ENCODE data around the gene SUGP2. TPM values are rescaled to one million over a fixed set of nuclear protein-coding genes. Genes with fewer than 3 reads are reported as not detected.

Gene SUGP2
- total RNA-seq, 6 experiments from 2014 or later: 17.4 to 36.4 (median 30.0) TPM

DNA sequence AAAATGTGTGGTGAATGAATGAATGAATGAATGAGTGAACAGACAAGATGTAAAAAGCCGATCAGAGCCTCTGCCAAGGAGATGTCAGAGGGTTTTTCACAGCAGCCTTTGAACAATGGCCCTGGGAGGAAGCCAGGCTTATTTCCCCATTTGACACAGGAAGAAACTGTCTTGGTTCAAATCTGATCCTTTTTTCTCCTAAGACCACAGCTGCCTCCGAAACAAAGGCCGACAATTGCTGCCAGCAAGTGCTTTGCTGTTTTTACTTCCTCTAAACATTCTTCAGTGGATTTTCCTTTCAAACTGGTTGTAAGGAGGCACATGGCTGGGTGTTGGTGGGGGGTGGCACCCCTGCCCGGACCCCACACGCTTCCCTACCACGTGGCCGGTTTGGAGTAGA, 48.1 kb downstream of the SUGP2 start:
- DNase-seq (no peak), ATAC-seq (peak; percentile 25 to 63 (median 54))
- WGBS (ENCODE audit: insufficient coverage, low coverage, low lambda C conversion rate, missing lambda C conversion rate): 35% methylated on average over 7 of the region's 7 CpGs
- Histone ChIP-seq H3K36me3 (no peaks in the 10 kb centered on the region), H3K4me3 (no peak overlapping the region), H3K9me3 (no peaks in the 10 kb centered on the region), H3K4me1 (peaks cover 0 to 5% (median 0%) of the 10 kb centered on the region in 4 donors), H3K27me3 (no peaks in the 10 kb centered on the region), H3K27ac (peak overlapping the region in 1 of 3 donors; percentile 33)
- intact Hi-C loops (cut with DNase I): no loop called here
- TF ChIP-seq POLR2A (IDR thresholded peaks at IDR 0.05): no peak
- TF ChIP-seq, protein P1, sequence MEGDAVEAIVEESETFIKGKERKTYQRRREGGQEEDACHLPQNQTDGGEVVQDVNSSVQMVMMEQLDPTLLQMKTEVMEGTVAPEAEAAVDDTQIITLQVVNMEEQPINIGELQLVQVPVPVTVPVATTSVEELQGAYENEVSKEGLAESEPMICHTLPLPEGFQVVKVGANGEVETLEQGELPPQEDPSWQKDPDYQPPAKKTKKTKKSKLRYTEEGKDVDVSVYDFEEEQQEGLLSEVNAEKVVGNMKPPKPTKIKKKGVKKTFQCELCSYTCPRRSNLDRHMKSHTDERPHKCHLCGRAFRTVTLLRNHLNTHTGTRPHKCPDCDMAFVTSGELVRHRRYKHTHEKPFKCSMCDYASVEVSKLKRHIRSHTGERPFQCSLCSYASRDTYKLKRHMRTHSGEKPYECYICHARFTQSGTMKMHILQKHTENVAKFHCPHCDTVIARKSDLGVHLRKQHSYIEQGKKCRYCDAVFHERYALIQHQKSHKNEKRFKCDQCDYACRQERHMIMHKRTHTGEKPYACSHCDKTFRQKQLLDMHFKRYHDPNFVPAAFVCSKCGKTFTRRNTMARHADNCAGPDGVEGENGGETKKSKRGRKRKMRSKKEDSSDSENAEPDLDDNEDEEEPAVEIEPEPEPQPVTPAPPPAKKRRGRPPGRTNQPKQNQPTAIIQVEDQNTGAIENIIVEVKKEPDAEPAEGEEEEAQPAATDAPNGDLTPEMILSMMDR (IDR thresholded peaks at IDR 0.05): no peak

DNA sequence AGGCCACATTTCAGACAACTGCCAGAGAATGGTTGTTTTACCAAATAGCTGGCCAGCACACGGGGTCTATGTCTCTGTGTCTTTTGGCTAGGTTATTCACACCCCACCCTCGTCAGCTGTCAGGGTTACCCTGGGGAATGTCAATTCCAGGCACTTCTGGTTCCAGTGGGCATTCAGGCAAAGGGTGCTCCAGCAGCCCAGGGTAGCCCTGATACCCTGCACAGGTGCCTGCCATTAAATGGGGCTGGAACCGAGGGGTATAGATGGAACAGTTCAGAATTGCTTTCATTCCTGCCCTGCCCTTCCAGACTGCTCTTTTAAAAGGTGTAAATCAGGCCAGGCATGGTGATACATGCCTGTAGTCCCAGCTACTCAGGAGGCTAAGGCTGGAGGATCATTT, 49.1 kb downstream of the SUGP2 start:
- Histone ChIP-seq H3K9me3 (no peaks in the 10 kb centered on the region), H3K4me1 (peaks cover 0 to 5% (median 0%) of the 10 kb centered on the region in 4 donors), H3K27ac (no peak overlapping the region), H3K36me3 (no peaks in the 10 kb centered on the region), H3K27me3 (no peaks in the 10 kb centered on the region), H3K4me3 (no peak overlapping the region)
- DNase-seq (no peak), ATAC-seq (no peak)
- TF ChIP-seq, protein P1 (IDR thresholded peaks at IDR 0.05): no peak
- TF ChIP-seq POLR2A (IDR thresholded peaks at IDR 0.05): no peak
- intact Hi-C loops (cut with DNase I): no loop called here
- whole genome bisulfite sequencing (ENCODE audit: insufficient coverage, low coverage, low lambda C conversion rate, missing lambda C conversion rate): 50% methylated on average over 1 of the region's 3 CpGs

DNA sequence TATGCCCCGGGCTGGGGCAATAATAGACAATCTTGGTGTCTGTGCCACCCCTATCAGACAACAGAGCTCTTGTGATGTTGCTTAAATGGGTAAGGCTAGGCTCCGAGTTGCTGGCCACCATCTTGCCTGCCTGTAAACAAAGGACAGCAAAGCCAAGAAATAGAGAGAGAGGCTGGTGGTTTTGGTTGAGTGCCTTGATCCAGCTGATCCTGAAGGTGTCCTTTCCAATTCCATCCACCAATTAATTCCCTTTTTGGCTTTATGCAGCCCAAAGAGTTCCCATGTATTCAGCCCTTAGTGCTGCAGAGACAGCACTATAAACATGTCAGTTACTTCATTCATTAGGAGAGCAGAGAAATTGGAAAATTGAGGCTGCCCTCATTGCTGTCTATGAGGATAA, 50.6 kb downstream of the SUGP2 start:
- ATAC-seq: no peak
- 22% methylated on average over 1 of the region's 2 CpGs for WGBS (ENCODE audit: insufficient coverage, low coverage, low lambda C conversion rate, missing lambda C conversion rate)
- Histone ChIP-seq H3K27me3 (no peaks in the 10 kb centered on the region), H3K36me3 (no peaks in the 10 kb centered on the region), H3K4me1 (peaks cover 0 to 14% (median 0%) of the 10 kb centered on the region in 4 donors), H3K27ac (no peak overlapping the region), H3K9me3 (no peaks in the 10 kb centered on the region), H3K4me3 (no peak overlapping the region)
- intact Hi-C loops (cut with DNase I): no loop called here
- no peak for DNase-seq
- TF ChIP-seq, protein P1 (IDR thresholded peaks at IDR 0.05): no peak
- TF ChIP-seq POLR2A (IDR thresholded peaks at IDR 0.05): no peak

DNA sequence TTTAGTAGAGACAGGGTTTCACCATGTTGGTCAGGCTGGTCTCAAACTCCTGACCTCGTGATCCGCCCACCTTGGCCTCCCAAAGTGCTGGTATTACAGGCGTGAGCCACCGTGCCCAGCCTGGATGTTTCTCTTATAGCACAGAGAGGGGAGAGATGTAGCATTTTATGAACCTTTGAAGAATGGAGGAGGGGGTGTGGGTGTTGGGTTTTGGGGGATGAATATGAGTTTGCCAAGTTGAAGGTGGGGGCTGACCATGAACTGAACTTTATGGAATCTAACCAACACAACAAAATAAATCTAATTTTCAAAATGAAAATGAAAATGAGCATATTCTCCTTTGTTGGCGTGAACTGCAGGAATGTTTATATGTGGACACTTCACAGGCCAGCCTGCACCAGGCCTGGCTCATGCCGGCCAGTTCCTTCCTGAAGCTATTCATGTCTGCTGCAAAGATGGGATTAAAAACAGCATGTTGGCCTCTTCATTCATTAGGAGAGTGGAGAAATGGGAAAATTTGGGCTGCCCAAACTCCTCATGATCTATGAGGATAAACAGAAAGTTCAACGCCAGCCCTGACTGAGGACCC, 52.8 kb downstream of the SUGP2 start:
- Histone ChIP-seq H3K9me3 (no peaks in the 10 kb centered on the region), H3K4me1 (peaks cover 0 to 14% (median 0%) of the 10 kb centered on the region in 4 donors), H3K4me3 (no peak overlapping the region), H3K36me3 (no peaks in the 10 kb centered on the region), H3K27me3 (no peaks in the 10 kb centered on the region), H3K27ac (no peak overlapping the region)
- no peak for TF ChIP-seq POLR2A (IDR thresholded peaks at IDR 0.05)
- TF ChIP-seq, protein P1 (IDR thresholded peaks at IDR 0.05): no peak
- intact Hi-C loops (cut with DNase I): no loop called here
- no peak for DNase-seq
- 77% methylated on average over 7 of the region's 7 CpGs for WGBS (ENCODE audit: insufficient coverage, low coverage, low lambda C conversion rate, missing lambda C conversion rate)
- no peak for ATAC-seq

Data from right lobe of liver (tissue), 6 donors.